Duodenal mucosa (tissue), 2 donors: ENCODE measurements around the gene IFT27.

ENCODE experiments used
- H3K27ac ChIP-seq: one replicate; pipeline ENCODE4 v1.7.0; 2013; ENCODE audit warnings: low read depth, low read length
- H3K27me3 ChIP-seq, 2 donors: one replicate each; pipeline ENCODE4 v1.7.0; 2013; ENCODE audit warnings: low read length in 2 of 2, control low read depth in 1 of 2; ENCODE audit not compliant: insufficient read depth in 2 of 2, control insufficient read depth in 1 of 2
- H3K36me3 ChIP-seq, 2 donors: one replicate each; pipeline ENCODE4 v1.7.0; 2013; ENCODE audit warnings: low read length in 2 of 2, control low read depth in 1 of 2; ENCODE audit not compliant: insufficient read depth in 2 of 2, control insufficient read depth in 1 of 2
- H3K4me1 ChIP-seq, 2 donors: one replicate each; pipeline ENCODE4 v1.7.0; 2013; ENCODE audit warnings: low read length in 2 of 2, control low read depth in 1 of 2; ENCODE audit not compliant: insufficient read depth in 2 of 2, control insufficient read depth in 1 of 2
- H3K4me3 ChIP-seq, 2 donors: one replicate each; pipeline ENCODE4 v1.7.0; 2013; ENCODE audit warnings: low read length in 2 of 2, low read depth in 1 of 2
- H3K9ac ChIP-seq, 2 donors: one replicate each; pipeline ENCODE4 v1.7.0; 2013; ENCODE audit warnings: low read length in 2 of 2, low read depth in 1 of 2
- H3K9me3 ChIP-seq, 2 donors: one replicate each; pipeline ENCODE4 v1.7.0; 2013; ENCODE audit warnings: low read length in 2 of 2, control low read depth in 1 of 2; ENCODE audit not compliant: control insufficient read depth in 1 of 2

IFT27 gene

DNA sequence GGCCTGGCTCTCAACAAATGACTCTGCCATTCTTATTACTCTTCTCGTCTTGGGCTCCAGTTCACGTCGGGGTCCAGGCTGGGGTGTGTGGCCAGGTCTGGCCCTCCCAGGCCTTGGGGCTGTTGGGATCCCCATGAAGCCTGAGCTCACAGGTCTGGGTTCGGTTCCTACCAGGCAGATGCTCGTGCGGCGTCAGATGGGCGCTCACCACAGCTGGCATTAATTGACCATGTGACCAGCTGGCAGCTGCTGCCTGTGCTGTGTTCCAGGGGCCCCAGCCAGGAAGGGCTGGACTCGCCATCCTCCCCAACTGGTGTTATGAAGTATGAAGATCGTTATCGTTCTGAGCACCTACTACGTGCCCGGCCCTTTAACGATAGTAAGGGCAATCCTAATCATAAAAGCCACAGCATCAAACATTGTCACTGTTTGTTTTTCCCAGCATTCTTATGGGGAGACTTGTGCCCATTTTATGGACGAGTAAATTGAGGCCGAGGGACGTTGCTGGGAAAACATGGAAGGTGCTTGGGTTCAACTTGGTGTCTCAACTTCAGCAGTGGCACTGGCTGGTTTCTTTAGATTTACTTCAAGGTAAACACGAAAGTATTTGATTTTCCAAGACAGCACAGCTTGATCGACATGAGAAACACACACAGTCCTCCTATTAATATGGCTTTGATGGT, 45.6 kb downstream of the IFT27 start:
- Histone ChIP-seq H3K4me1 (no peaks in the 10 kb centered on the region), H3K27me3 (peaks cover 0 to 10% of the 10 kb centered on the region in 2 donors), H3K27ac (no peak overlapping the region), H3K9me3 (no peaks in the 10 kb centered on the region), H3K9ac (no peak overlapping the region), H3K4me3 (no peak overlapping the region), H3K36me3 (no peaks in the 10 kb centered on the region)

- no peak overlapping the region for H3K27ac ChIP-seq
- no peaks in the 10 kb centered on the region for H3K36me3 ChIP-seq
- no peaks in the 10 kb centered on the region for H3K9me3 ChIP-seq
- H3K4me1 ChIP-seq, result no peaks in the 10 kb centered on the region
- peaks cover 0 to 14% of the 10 kb centered on the region in 2 donors for H3K27me3 ChIP-seq
- no peak overlapping the region for H3K4me3 ChIP-seq
- H3K9ac ChIP-seq, result no peak overlapping the region
These were observed 46.6 kb downstream of the IFT27 start for GRCh38 chr22:36729321-36729720.

DNA sequence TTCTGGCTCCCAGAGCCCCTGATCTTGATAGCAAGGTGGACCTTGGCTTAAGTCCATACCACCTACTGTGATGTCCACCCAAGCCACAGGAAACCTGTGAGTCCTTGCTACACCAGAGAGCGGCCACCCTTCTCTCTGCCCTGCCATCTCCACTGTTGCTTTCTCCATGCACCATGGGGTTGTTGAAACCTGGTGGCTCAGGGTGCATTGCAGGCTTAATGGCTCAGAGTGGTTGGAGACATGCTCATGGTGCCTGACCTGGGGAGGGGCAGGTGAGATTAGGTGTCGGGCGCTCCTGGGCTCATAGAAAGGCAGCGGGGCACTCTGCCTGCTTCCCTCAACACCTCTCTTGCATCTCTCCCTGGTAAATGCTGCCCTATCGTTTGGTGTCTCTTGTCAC, 47.4 kb downstream of the IFT27 start:
- Histone ChIP-seq H3K9ac (no peak overlapping the region), H3K27me3 (peaks cover 0 to 14% of the 10 kb centered on the region in 2 donors), H3K36me3 (no peaks in the 10 kb centered on the region)

GRCh38 chr22:36727927-36728488, 47.9 kb downstream of the IFT27 start:
- H3K4me1 ChIP-seq, result no peaks in the 10 kb centered on the region
- H3K36me3 ChIP-seq, result no peaks in the 10 kb centered on the region
- H3K27me3 ChIP-seq, result peaks cover 0 to 14% of the 10 kb centered on the region in 2 donors

More for the DNA sequence above, 47.4 kb downstream of the IFT27 start:
- H3K4me3 ChIP-seq, result no peak overlapping the region
- no peak overlapping the region for H3K27ac ChIP-seq
- no peaks in the 10 kb centered on the region for H3K4me1 ChIP-seq
- no peaks in the 10 kb centered on the region for H3K9me3 ChIP-seq

GRCh38 chr22:36727110-36727509, 48.8 kb downstream of the IFT27 start:
- Histone ChIP-seq H3K4me1 (no peaks in the 10 kb centered on the region), H3K9ac (no peak overlapping the region), H3K27me3 (peaks cover 3 to 21% of the 10 kb centered on the region in 2 donors), H3K4me3 (no peak overlapping the region), H3K27ac (no peak overlapping the region), H3K9me3 (no peaks in the 10 kb centered on the region), H3K36me3 (no peaks in the 10 kb centered on the region)

More at GRCh38 chr22:36727927-36728488, 47.9 kb downstream of the IFT27 start:
- Histone ChIP-seq H3K27ac (no peak overlapping the region), H3K9me3 (no peaks in the 10 kb centered on the region), H3K9ac (no peak overlapping the region), H3K4me3 (no peak overlapping the region)

GRCh38 chr22:36726007-36726380, 49.9 kb downstream of the IFT27 start:
- Histone ChIP-seq H3K36me3 (no peaks in the 10 kb centered on the region), H3K4me1 (no peaks in the 10 kb centered on the region), H3K27me3 (peaks cover 4 to 24% of the 10 kb centered on the region in 2 donors)

DNA sequence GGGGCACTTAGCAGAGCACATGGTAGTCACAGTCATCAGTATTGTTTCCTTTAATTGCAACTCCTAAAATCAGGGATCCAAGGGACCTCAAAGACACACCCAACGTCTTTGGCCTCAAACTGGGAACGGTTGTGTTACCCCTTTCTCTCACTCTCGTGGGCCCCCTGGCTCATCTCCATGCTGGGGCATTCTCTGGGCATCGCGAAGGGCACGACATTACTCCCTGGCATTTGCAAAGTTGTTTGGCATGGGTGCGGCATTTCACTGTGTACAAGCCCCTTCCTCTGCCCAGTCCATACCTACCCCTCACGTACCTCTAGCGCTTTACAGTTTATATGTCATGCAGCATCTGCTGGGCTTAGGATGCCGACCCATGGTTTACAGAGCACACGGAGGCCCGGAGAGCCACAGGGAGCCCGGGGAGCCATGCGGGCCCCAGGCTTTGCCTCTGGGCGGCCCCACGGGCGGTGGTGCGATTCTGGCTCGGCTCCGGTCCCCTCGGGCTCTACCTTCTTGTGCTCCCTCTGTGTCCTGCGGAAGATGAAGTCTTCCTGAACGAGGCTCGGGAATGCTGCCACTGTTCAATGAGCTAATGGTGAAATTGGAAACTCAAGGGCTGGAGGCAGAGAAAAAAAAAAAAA, 50.4 kb downstream of the IFT27 start:
- Histone ChIP-seq H3K36me3 (no peaks in the 10 kb centered on the region), H3K27ac (no peak overlapping the region), H3K27me3 (peaks cover 4 to 24% of the 10 kb centered on the region in 2 donors), H3K4me3 (no peak overlapping the region), H3K4me1 (no peaks in the 10 kb centered on the region), H3K9me3 (no peaks in the 10 kb centered on the region), H3K9ac (no peak overlapping the region)

More at GRCh38 chr22:36726007-36726380, 49.9 kb downstream of the IFT27 start:
- Histone ChIP-seq H3K27ac (no peak overlapping the region), H3K4me3 (no peak overlapping the region), H3K9ac (no peak overlapping the region), H3K9me3 (no peaks in the 10 kb centered on the region)

- peaks cover 4 to 24% of the 10 kb centered on the region in 2 donors for H3K27me3 ChIP-seq
- H3K36me3 ChIP-seq, result no peaks in the 10 kb centered on the region
These were observed 51.1 kb downstream of the IFT27 start for GRCh38 chr22:36724836-36725235.

DNA sequence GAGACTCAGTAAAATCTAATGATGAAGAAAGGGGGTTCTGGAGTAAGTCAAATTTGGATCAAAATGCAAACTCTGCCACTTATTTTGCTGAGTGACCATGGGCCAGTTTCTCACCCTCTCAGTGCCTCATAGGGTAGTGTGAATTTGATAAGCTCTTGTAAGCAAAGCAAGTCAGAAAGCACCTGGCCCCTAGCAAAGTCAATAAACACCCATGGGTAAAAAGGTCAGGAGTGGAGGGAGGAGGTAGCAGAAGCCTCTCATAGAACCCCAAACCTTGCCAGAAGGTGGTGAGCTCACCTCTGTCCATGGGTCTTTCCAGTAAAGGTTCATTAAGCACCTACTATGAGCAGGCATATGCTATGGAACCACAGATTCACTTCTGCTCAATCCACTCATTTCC, 53.9 kb downstream of the IFT27 start:
- Histone ChIP-seq H3K27ac (no peak overlapping the region), H3K9me3 (no peaks in the 10 kb centered on the region), H3K4me3 (no peak overlapping the region), H3K4me1 (no peaks in the 10 kb centered on the region), H3K36me3 (no peaks in the 10 kb centered on the region), H3K9ac (no peak overlapping the region), H3K27me3 (peaks cover 4 to 20% of the 10 kb centered on the region in 2 donors)

More at GRCh38 chr22:36724836-36725235, 51.1 kb downstream of the IFT27 start:
- H3K9me3 ChIP-seq, result no peaks in the 10 kb centered on the region
- H3K9ac ChIP-seq, result no peak overlapping the region
- H3K4me1 ChIP-seq, result no peaks in the 10 kb centered on the region
- no peak overlapping the region for H3K27ac ChIP-seq
- H3K4me3 ChIP-seq, result no peak overlapping the region

GRCh38 chr22:36715647-36716046, 60.3 kb downstream of the IFT27 start:
- Histone ChIP-seq H3K9me3 (no peaks in the 10 kb centered on the region), H3K4me3 (no peak overlapping the region), H3K27me3 (peaks cover 0 to 2% of the 10 kb centered on the region in 2 donors), H3K9ac (no peak overlapping the region), H3K36me3 (no peaks in the 10 kb centered on the region), H3K4me1 (no peaks in the 10 kb centered on the region), H3K27ac (no peak overlapping the region)
